G401 (cell line): ENCODE data around the gene TPSG1. TPM values are rescaled to one million over a fixed set of nuclear protein-coding genes. Genes with fewer than 3 reads are reported as not detected.
"Not testable (repeated sequence)": the region's sequence is repeated elsewhere in the genome, so short reads cannot be mapped to it uniquely, and the experiment has no call there.

Experiments
- DNase-seq: peaks from one replicate; pipeline ENCODE4 v3.0.0-alpha.2; 2015; ENCODE audit warnings: low spot score
- in situ Hi-C: cut with HindIII; loops from 2 replicates; pipeline ENCODE4 v1.10.0; 2016; ENCODE audit warnings: low sequenced_read_pairs, mixed read lengths
- total RNA-seq: library from RNA; depleted of rRNA; stranded (reverse); fragments of >200 nt; shearing (Covaris generic); gene quantifications from 2 replicates; pipeline ENCODE4 v1.2.3, GENCODE V29; 2014; rRNA removed

TPSG1 gene
- not detected in 2 replicates for total RNA-seq

- no peak for DNase-seq
- in situ Hi-C loops: no loop called here
Observed at GRCh38 chr16:1225051-1225451, at the start of gene TPSG1. Gene TPSG1 (minus strand): TSS chr16:1225268. CDS start chr16:1225252, 16 bp downstream.

- no peak for DNase-seq
- in situ Hi-C loops: no loop called here
Observed at GRCh38 chr16:1274767-1275166, 49.7 kb upstream of the TPSG1 start.

- in situ Hi-C loops: no loop called here
- no peak for DNase-seq
Observed at GRCh38 chr16:1273816-1274215, 48.7 kb upstream of the TPSG1 start.

- DNase-seq: no peak
- in situ Hi-C loops: no loop called here
Observed at GRCh38 chr16:1272453-1273198, 47.6 kb upstream of the TPSG1 start.

- DNase-seq, in situ Hi-C loops: not testable (repeated sequence)
Observed at GRCh38 chr16:1271724-1272413, 46.8 kb upstream of the TPSG1 start.

GRCh38 chr16:1271380-1271723 lies 46.3 kb upstream of the TPSG1 start:
- DNase-seq: no peak
- in situ Hi-C loops: no loop called here

- DNase-seq, in situ Hi-C loops: not testable (repeated sequence)
Observed at GRCh38 chr16:1269418-1269817, 44.4 kb upstream of the TPSG1 start.

GRCh38 chr16:1265826-1266225 lies 40.8 kb upstream of the TPSG1 start:
- DNase-seq: no peak
- in situ Hi-C loops: no loop called here

GRCh38 chr16:1265090-1265630 lies 40.1 kb upstream of the TPSG1 start:
- no peak for DNase-seq
- in situ Hi-C loops: no loop called here

- in situ Hi-C loops: no loop called here
- no peak for DNase-seq
Observed at GRCh38 chr16:1264345-1265089, 39.4 kb upstream of the TPSG1 start.

GRCh38 chr16:1263591-1264344 lies 38.7 kb upstream of the TPSG1 start:
- in situ Hi-C loops: no loop called here
- no peak for DNase-seq

- DNase-seq: no peak
- in situ Hi-C loops: no loop called here
Observed at GRCh38 chr16:1262846-1263221, 37.8 kb upstream of the TPSG1 start.

GRCh38 chr16:1262210-1262845 lies 37.3 kb upstream of the TPSG1 start:
- no peak for DNase-seq
- in situ Hi-C loops: no loop called here

GRCh38 chr16:1261131-1261892 lies 36.2 kb upstream of the TPSG1 start:
- DNase-seq: no peak
- in situ Hi-C loops: no loop called here

- DNase-seq: no peak
- in situ Hi-C loops: no loop called here
Observed at GRCh38 chr16:1260101-1260680, 35.1 kb upstream of the TPSG1 start.

- DNase-seq: no peak
- in situ Hi-C loops: no loop called here
Observed at GRCh38 chr16:1259760-1260068, 34.6 kb upstream of the TPSG1 start.

- in situ Hi-C loops: no loop called here
- no peak for DNase-seq
Observed at GRCh38 chr16:1258906-1259759, 34.1 kb upstream of the TPSG1 start.
